Measurements from ENCODE around the gene DCLK3.

The DCLK3 gene

GRCh38 chr3:36666166-36666565 is 98.2 kb downstream of the DCLK3 start:
- no peak for DNase-seq

GRCh38 chr3:36663666-36664291 is 100.6 kb downstream of the DCLK3 start:
- DNase-seq = no peak

DNA sequence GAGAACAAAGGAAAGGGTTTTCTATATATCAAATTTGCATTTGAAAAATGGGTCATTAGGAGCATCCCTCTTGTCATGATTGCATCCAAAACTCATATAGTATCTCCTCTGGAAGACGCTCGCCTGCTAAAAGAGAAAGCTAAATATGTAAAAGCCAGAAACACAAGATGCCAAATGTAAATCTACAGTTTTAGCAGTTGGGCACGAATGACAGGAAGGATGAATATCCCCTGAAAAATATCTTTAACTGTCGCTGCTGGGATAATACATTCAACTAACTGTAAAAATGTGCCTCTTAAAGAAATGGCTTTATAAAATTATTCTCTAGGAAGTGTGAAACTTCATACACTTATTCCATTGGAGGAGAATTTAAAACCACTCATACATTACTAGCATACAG is 101.7 kb downstream of the DCLK3 start:
- no peak for DNase-seq
